ENCODE data around the gene PLP2.
"Not testable (repeated sequence)": the region's sequence is repeated elsewhere in the genome, so short reads cannot be mapped to it uniquely, and the experiment has no call there.

- not testable (repeated sequence) for TF ChIP-seq EZH2phosphoT487 (IDR thresholded peaks at IDR 0.05; ENCODE audit: borderline replicate concordance, low read depth, low read length); CTCF (conservative IDR thresholded peaks at IDR 0.05; ENCODE audit: low read length)
Observed at GRCh38 chrX:49143154-49143553, 28.5 kb upstream of the PLP2 start.

Measured in OCI-LY7 (cell line).